Measurements from ENCODE around the gene NCF1.
"Not testable (repeated sequence)": the region's sequence is repeated elsewhere in the genome, so short reads cannot be mapped to it uniquely, and the experiment has no call there.

Gene NCF1

GRCh38 chr7:74788369-74789150 lies 14.7 kb downstream of the NCF1 start:
- DNase-seq (ENCODE audit: low read depth): peak; percentile 93

DNA sequence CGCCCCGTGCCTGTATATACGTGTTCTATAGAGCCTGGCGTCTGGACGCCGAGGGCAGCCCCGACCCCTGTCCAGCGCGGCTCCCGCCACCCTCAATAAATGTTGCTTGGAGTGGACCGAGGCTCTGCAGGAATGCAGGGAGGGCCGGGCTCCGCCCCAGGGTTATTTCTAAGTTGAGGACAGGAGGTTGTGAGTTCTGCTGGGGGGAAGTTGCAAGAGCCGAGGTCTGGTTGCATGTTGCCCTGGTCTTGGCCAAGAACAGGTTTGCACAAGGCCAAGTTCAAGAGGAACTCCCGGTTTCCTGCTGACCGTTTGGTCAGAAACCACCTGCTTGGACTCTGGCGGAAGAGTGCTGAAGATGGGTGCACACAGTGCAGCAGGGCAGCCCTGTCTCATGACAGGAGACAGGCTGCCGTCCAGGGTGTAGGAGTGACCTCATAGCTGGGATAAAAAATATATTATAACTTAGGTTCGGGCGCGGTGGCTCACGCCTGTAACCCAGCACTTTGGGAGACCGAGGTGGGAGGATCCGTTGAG lies 15.5 kb downstream of the NCF1 start:
- not testable (repeated sequence) for DNase-seq (ENCODE audit: low read depth)

DNA sequence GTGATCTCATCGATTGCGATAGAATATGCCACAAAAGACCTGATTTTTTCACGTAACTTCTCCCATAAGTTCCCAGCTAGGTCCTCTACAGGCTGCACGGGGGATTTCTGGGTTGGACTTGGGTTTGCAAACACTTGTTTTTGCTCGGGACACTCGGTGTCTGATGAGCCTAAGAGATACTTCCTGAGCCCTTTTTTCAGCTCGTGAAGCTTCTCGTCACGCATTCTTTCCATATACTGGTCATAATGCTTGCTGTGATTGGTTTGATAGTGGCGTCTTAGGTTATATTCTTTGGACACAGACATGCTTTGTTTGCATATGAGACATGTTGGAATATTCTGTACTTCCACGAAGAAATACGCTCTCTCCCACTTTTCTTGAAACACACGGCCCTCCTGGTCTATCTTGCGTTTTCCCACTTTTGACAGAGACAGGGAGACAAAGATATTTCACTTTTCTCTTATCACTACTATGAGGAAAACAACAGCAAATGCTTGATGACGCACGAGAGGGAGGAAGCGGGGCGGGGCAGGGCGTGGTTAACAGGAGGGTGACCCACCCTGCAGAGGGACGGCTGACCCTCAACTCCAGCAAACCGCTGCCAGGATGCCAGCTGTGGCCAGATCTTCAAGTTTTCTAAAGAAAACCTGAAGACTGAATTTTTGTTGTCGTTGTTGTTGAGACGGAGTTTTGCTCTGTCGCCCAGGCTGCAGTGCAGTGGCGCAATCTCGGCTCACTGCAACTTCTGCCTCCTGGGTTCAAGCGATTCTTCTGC lies 24.2 kb downstream of the NCF1 start:
- not testable (repeated sequence) for DNase-seq (ENCODE audit: low read depth)

GRCh38 chr7:74798644-74799043 lies 24.8 kb downstream of the NCF1 start:
- DNase-seq (ENCODE audit: low read depth): not testable (repeated sequence)

GRCh38 chr7:74815882-74816281 lies 42.1 kb downstream of the NCF1 start:
- DNase-seq (ENCODE audit: low read depth): not testable (repeated sequence)

DNA sequence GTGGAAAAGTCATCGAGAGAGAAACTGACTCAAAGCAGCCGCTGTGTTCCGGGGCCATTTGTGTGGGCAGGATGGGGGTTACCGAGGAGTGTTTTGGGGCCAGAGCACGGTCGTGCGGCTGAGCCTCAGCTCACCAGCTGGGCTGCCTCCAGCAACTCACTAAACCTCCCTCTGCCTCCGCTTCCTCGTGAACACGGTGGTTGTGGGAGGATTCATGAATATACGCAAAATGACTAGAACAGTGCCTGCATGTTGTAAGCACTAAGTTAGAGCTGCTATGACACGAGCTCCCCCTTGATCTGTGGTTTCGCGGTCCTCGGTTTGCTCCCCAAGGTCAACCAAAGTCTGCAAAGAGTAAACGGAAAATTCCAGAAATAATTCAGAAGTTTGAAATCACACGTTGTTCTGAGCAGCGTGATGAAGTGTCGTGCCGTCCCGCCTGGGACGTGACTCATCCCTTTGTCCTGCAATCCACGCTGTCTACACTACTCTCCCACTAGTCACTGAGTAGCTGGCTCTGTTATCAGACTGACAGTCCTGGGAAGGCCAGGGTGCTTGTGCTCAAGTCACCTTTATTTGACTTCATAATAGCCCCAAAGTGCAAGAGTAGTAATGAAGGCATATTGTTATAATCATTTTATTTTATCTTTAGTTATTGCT lies 46.5 kb downstream of the NCF1 start:
- not testable (repeated sequence) for DNase-seq (ENCODE audit: low read depth)

DNA sequence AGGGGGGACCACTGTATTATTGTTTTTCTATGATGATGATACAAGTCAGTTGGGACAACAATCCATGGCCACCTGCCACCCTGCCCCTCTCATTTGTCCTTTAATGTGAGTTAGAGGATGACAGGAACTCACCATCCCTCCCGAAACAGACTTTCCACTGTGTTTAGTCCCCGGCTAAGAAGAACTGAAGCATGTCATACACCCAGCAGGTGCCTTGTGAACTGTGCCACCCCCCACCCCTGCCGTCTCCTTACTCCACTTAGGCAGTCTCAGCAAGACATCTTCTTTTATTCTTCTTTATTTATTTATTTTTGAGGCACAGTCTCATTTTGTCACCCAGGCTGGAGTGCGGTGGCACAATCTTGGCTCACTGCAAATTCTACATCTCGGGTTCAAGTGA lies 47.4 kb downstream of the NCF1 start:
- DNase-seq (ENCODE audit: low read depth): not testable (repeated sequence)

DNA sequence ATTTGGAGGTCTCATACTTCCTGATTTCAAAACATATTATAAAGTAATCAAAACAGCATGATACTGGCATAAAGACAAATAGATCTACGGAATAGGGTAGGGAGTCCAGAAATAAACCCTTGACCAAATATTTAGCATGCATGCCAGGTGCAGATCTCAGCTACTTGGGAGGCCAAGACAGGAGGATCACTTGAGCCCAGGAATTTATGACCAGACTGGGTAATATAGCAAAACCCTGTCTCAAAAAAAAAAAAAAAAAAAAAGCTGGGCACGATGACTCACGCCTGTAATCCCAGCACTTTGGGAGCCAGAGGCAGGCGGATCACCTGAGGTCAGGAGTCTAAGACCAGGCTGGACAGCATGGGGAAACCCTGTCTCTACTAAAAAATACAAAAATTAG lies 56.1 kb downstream of the NCF1 start:
- not testable (repeated sequence) for DNase-seq (ENCODE audit: low read depth)

GRCh38 chr7:74830411-74830810 lies 56.6 kb downstream of the NCF1 start:
- not testable (repeated sequence) for DNase-seq (ENCODE audit: low read depth)
